HS-27A (cell line): ENCODE data around the gene TRIM63.

Source experiments
- DNase-seq: peaks from one replicate; pipeline ENCODE4 v3.0.0-alpha.2; 2012; ENCODE audit warnings: low read depth, missing footprints

Gene TRIM63

DNA sequence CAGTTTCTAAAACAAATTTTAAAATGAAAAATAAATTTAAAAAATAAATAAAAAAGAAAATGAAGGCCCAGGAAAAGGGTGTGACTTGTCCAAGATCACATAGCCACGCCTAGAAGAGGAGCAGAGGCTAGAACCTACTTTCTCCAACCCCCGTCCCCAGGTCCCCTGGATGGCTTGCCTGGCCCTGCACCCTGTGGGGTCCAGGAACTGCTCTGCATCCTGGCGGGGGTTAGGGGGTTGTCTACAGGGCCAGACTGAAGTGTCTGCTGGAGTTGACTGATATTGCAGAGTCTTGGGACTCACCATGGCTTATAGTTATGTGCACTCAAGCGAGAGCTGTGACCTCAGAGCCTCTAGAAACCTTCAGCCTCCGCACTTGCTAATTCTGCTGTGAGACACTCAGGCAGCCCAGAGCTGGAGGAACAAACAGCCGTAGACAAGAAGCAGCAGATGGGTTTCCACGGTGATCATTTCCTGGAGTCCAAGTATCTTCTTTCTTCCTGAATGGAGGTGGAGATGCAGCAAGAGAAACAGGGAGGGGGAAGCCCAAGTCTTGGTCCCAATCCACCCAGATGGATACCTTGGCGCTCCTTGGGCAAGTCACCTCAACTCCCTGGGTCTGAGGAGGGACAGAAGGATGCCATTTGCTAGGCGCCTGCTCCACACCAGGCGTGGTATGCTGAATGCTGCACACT lies 51.0 kb downstream of the TRIM63 start:
- no peak for DNase-seq

- no peak for DNase-seq
Measured at GRCh38 chr1:26015358-26015757, 52.1 kb downstream of the TRIM63 start.

DNA sequence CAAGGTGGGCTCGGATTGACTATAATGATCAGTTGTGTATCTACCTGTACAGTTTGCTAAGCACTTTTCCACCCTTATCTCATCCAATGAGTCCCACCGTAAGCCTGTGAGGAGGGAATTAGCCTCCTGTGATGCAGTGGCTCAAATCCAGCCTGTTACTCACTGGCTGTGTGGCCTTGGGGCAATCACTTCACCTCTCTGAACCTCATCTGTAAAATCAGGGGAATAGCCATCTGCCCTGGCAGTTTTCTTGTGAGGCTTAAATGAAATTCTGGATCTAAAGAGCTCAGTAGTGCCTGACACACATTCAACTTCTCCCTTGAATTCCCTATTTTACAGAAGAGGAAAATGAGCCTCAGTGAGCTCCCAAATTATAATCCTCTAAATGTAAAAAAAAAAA lies 53.3 kb downstream of the TRIM63 start:
- DNase-seq = no peak

GRCh38 chr1:26012864-26013263 lies 54.6 kb downstream of the TRIM63 start:
- no peak for DNase-seq

DNA sequence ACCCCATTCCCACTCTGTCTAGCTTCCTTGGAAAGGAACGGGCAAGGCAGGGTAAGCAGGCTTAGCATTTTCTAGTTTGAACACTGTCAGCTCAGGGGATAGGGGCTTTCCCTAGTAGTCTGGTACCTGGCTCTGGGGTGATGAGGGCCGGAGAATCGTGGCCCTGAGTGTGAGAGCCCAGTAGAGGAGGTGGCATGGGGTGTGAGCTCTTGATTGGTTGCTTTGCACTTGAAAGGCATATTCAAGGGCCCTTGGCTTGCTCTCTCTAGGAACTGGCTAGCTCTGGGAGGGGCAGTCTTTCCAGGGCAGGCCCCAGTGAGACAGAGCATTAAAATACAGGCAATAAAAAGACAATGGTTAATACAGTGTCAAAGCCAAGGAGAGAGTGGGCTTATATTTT lies 56.6 kb downstream of the TRIM63 start:
- no peak for DNase-seq

DNA sequence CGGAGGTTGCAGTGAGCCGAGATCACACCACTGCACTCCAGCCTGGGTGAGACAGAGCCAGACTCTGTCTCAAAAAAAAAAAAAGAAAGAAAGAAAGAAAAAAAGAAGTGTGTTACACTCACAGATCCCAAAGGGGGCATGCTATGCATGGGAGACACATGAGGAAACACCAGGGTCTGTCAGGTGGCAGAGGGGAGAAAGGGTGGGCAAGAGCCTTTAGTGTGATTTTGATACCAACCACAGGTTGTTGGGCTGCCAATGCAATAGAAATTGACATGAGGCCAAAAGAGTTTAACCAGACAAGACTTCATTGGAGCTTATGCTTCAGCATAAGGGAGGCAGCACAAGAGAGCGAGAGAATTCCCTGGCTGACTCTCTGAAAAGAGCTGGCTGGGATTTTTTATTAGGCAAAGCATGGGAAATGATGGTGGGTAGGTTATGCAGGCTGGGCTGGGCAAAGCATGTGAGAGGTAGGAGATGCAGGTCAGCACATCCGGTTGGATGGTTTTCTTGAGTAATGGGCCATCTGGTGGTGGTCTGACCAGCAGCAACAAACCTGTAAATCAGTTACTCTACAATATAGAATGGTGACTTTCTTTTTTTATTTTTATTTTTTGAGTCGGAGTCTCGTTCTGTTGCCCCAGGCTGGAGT lies 57.5 kb downstream of the TRIM63 start:
- no peak for DNase-seq

DNA sequence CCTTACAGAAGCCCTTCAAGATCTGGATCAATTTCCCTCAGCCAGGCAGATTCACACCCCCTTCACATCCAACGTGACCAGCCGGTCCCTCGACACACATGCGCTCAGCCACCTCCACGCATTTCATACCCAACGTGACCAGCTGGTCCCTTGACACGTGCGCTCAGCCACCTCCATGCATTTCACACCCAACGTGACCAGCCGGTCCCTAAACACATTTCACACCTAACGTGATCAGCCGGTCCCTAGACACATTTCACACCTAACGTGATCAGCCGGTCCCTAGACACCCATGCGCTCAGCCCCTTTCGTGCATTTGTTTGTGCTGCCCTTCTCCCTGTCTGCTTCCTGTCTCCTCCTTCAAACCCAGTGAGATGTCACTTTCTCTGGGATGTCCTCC lies 60.7 kb downstream of the TRIM63 start:
- DNase-seq = no peak

DNA sequence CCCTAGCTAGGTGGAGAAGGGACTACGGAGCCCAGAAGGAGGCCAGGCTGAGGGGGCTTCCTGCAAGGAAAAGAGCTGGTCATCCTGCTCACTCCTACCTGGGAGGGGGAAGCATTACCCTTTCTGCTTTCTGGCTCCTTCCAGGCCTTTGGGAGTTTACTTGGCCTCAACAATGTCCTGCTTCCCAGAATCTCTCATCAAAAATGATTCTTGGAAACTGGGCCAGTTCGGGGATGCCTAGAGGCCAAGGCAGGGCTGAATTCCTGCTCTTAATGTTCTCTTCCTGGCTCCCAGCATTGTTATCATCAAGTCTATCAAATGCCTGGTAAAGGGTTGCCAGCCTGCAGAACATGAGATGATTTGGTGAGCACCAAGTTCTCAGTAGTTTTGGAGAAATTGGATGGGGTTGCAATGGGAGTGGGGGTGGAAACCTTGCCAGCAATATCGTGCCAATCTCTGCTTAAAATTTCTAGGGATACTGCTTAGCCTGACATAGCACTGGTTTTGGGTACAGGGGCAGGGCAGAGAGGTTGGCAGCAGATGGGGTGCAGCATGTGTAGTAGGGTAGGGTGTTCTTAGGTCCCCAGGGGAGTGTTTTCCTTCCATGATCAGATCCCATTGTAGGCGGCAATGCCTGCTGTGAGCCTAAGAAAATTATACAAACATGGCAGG lies 61.9 kb downstream of the TRIM63 start:
- no peak for DNase-seq

DNA sequence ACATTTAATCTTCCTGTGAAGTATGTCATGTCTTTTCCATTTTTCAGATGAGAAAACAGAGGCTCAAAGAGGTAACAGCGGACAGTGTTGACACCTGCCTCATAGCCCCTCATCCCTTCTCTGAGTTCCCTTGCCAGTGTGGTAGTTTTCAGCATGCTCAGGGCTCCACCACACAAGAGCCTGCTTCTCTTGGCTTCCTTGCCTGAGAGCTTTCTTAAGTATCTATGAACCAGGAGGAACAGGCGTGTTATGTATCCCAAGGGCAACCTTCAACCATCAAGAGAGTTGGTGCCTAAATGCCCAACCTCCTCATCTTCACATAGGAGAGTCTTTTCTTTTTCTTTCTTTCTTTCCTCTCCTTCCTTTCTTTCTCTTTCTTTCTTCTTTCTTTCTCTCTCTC lies 63.7 kb downstream of the TRIM63 start:
- no peak for DNase-seq

- DNase-seq = no peak
Measured at GRCh38 chr1:26003262-26003661, 64.2 kb downstream of the TRIM63 start.
